Right atrium auricular region (tissue), 2 donors: ENCODE measurements around the gene POFUT2. TPM values are rescaled to one million over a fixed set of nuclear protein-coding genes. Genes with fewer than 3 reads are reported as not detected.

Source experiments
- DNase-seq: peaks from one replicate; pipeline ENCODE4 v3.0.0-alpha.2; 2019; ENCODE audit warnings: low spot score
- H3K27ac ChIP-seq, 2 donors: fragments of 200-600 bp; sonication (generic); 1 replicate in 1 of 2; 2 replicates in 1 of 2; pipeline ENCODE4 v1.5.1; 2016 to 2019
- H3K27me3 ChIP-seq, 2 donors: fragments of 200-600 bp; sonication (generic); one replicate each; pipeline versions ENCODE4 v1.5.1 to v1.6.0; 2017 to 2019
- H3K36me3 ChIP-seq: fragments of 200-600 bp; sonication (generic); one replicate; pipeline ENCODE4 v1.5.1; 2016
- H3K4me1 ChIP-seq, 2 donors: fragments of 200-600 bp; sonication (generic); one replicate each; pipeline versions ENCODE4 v1.5.1 to v1.6.0; 2017 to 2019
- H3K4me3 ChIP-seq, 2 donors: fragments of 200-600 bp; sonication (generic); 1 replicate in 1 of 2; 2 replicates in 1 of 2; pipeline ENCODE4 v1.5.1; 2017 to 2019; ENCODE audit warnings: mild to moderate bottlenecking in 1 of 2, moderate library complexity in 1 of 2
- H3K9me3 ChIP-seq, 2 donors: fragments of 200-600 bp; sonication (generic); one replicate each; pipeline ENCODE4 v1.5.1; 2019
- CTCF ChIP-seq, 2 donors: fragments of 200-600 bp; sonication (generic); IDR thresholded peaks; one replicate each; pipeline ENCODE4 v1.5.1; 2019; ENCODE audit warnings: antibody characterized with exemption in 2 of 2
- total RNA-seq, 2 donors: library from RNA; depleted of rRNA; stranded (reverse); fragments of >200 nt; gene quantifications; one replicate each; pipeline ENCODE4 v1.1.0, GENCODE V29; 2016

Gene POFUT2
- total RNA-seq, 2 donors from 2014 or later, result 5.8 to 12.0 TPM

GRCh38 chr21:45282283-45283034 lies 5.2 kb downstream of the POFUT2 start:
- Histone ChIP-seq H3K4me3 (no peak overlapping the region), H3K27me3 (no peaks in the 10 kb centered on the region), H3K4me1 (peaks cover 0 to 9% of the 10 kb centered on the region in 2 donors), H3K9me3 (no peaks in the 10 kb centered on the region), H3K36me3 (peaks cover 80% of the 10 kb centered on the region), H3K27ac (no peak overlapping the region)
- no peak for TF ChIP-seq CTCF (IDR thresholded peaks at IDR 0.05)
- DNase-seq, result no peak

- H3K4me3 ChIP-seq, result no peak overlapping the region
- no peak overlapping the region for H3K27ac ChIP-seq
- H3K9me3 ChIP-seq, result no peaks in the 10 kb centered on the region
- H3K27me3 ChIP-seq, result no peaks in the 10 kb centered on the region
- H3K36me3 ChIP-seq, result peaks cover 88% of the 10 kb centered on the region
- no peak for TF ChIP-seq CTCF (IDR thresholded peaks at IDR 0.05)
- peaks cover 0 to 4% of the 10 kb centered on the region in 2 donors for H3K4me1 ChIP-seq
- no peak for DNase-seq
These were observed 6.0 kb downstream of the POFUT2 start for GRCh38 chr21:45281411-45282282.

- no peaks in the 10 kb centered on the region for H3K27me3 ChIP-seq
- no peak for DNase-seq
- H3K4me3 ChIP-seq, result no peak overlapping the region
- H3K36me3 ChIP-seq, result peaks cover 91% of the 10 kb centered on the region
- no peaks in the 10 kb centered on the region for H3K4me1 ChIP-seq
- H3K27ac ChIP-seq, result no peak overlapping the region
- no peaks in the 10 kb centered on the region for H3K9me3 ChIP-seq
- no peak for TF ChIP-seq CTCF (IDR thresholded peaks at IDR 0.05)
These were observed 6.7 kb downstream of the POFUT2 start for GRCh38 chr21:45280969-45281368.

- Histone ChIP-seq H3K9me3 (no peaks in the 10 kb centered on the region), H3K4me3 (no peak overlapping the region), H3K27me3 (no peaks in the 10 kb centered on the region), H3K4me1 (no peaks in the 10 kb centered on the region), H3K27ac (no peak overlapping the region), H3K36me3 (peaks cover 91% of the 10 kb centered on the region)
- TF ChIP-seq CTCF (IDR thresholded peaks at IDR 0.05), result no peak
- no peak for DNase-seq
These were observed 7.4 kb downstream of the POFUT2 start for GRCh38 chr21:45280178-45280821.

- no peak for TF ChIP-seq CTCF (IDR thresholded peaks at IDR 0.05)
- no peaks in the 10 kb centered on the region for H3K4me1 ChIP-seq
- H3K9me3 ChIP-seq, result no peaks in the 10 kb centered on the region
- no peak overlapping the region for H3K27ac ChIP-seq
- peaks cover 91% of the 10 kb centered on the region for H3K36me3 ChIP-seq
- no peak for DNase-seq
- H3K27me3 ChIP-seq, result no peaks in the 10 kb centered on the region
- no peak overlapping the region for H3K4me3 ChIP-seq
These were observed 8.1 kb downstream of the POFUT2 start for GRCh38 chr21:45279446-45280177.
